NCI-H524 (cell line): ENCODE results near the gene RAVER1.
"Not testable (repeated sequence)": the region's sequence is repeated elsewhere in the genome, so short reads cannot be mapped to it uniquely, and the experiment has no call there.

Source experiments
- DNase-seq, 2 experiments: peaks; one replicate each; lab custom pipeline; 2025; lab: John Stamatoyannopoulos, UW

RAVER1 gene

GRCh38 chr19:10332965-10333757, at the start of gene RAVER1:
TSS of gene RAVER1 (minus strand) at chr19:10333529. CDS start at chr19:10333507, 22 bp downstream.
- peak; percentile 98 for DNase-seq

DNA sequence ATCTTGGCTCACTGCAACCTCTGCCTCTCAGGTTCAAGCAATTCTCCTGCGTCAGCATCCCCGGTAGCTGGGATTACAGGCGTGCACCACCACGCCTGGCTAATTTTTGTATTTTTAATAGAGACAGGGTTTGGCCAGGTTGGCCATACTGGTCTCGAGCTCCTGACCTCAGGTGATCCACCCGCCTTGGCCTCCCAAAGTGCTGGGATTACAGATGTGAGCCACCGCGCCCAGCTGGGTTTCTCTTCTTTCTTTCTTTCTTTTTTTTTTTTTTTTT, 49.8 kb upstream of the RAVER1 start:
- DNase-seq: not testable (repeated sequence)

DNA sequence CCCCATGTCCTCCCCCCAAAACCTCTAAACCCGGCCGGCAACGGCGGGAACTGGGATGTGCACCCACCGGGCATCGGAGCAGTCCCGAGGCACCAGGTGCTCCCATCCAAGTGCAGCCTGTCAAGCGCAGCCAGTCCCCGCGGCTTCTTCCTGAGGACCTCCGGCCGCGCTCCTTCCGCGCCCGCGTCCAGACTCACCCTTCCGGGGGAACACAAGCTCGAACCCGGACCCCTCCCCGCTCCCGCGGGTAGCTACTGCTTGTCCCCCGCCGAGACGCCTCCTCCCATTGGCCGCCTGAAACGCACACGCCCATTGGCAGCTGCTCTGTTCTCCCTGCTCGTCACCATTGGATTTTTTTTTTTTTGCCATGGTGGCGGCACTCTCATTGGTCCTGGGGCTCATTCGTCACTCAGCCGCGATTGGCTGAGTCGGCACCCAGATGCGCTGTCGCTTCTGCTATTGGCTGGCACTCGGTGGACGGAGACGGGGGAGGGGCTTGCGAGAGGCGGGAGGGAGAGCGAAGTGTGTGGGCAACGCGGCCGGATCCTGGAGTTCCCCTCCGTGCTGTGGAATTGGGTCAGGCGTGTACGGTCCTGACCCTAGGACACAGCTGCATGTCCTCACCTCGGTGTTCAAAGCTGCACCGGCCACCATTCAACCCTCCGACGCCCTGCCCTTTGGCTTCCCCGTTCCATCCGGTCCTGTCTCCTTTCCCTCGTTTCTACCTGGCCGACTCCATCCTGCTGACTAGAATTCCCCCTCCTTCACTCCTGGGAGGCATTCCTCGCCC, 47.2 kb upstream of the RAVER1 start, which contains the start of gene TYK2:
TSS of gene TYK2 (minus strand) at position 260 of the 790 bp plus-strand sequence. CDS start 2,166 bp downstream, outside the sequence.
- peak; percentile 99 to 100 for DNase-seq

- DNase-seq: no peak
These were observed 46.6 kb upstream of the RAVER1 start for GRCh38 chr19:10379880-10380312.

- no peak for DNase-seq
These were observed 44.8 kb upstream of the RAVER1 start for GRCh38 chr19:10378124-10378523.

DNA sequence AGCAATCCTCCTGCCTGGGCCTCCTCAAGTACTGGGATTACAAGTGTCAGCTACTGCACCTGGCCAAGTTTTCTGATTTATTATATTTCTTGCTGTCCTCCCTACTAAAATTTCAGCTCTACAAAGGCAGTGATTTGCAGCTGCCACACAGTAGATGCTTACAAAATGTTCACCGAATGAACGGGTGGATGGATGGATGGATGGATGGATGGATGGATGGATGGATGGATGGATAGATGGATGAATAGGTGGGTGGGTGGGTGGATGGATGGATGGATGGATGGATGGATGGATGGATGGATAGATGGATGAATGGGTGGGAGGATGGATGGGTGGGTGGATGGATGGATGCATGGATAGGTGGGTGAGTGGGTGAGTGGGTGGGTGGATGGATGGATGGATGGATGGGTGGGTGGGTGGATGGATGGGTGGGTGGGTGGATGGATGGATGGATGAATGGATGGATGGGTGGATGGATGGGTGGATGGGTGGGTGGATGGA, 43.9 kb upstream of the RAVER1 start:
- DNase-seq: not testable (repeated sequence)

GRCh38 chr19:10374931-10375330, 41.6 kb upstream of the RAVER1 start:
- DNase-seq: no peak

DNA sequence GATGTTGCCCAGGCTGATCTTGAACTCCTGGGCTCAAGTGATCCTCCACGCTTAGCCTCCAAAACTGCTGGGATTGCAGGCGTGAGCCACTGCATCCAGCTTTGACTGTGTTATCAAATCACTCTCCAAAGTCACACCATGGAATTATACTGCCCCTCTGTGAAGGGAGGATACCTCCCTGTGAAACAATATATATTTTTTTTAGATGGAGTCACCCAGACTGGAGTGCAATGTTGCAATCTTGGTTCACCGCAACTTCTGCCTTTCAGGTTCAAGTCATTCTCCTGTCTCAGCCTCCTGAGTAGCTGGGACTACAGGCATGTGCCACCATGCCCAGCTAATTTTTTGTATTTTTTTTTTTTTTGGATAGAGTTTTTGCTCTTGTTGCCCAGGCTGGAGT, 39.4 kb upstream of the RAVER1 start:
- DNase-seq: no peak

GRCh38 chr19:10368101-10368803, 34.9 kb upstream of the RAVER1 start:
- no peak for DNase-seq

GRCh38 chr19:10366950-10367512, 33.7 kb upstream of the RAVER1 start:
- not testable (repeated sequence) for DNase-seq

DNA sequence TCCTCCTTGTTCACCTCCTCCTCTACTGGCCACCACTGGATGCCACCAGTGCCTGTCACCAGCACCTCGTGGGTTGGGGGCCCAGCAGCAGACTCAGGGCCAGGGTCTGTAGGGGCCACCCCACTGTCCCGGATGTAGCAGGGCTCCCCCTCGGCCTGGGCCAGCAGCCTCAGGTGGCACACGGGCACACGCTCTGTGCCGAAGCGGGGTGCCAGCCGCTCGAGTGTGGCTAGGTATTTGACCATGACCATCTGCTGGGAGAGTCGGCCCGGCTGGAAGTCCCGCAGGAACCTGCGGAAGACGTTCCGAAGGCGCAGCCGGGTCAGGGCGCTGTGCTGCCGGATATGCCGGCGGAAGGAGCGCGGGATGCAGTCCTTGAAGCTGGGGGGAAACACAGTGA, 32.2 kb upstream of the RAVER1 start:
- no peak for DNase-seq

DNA sequence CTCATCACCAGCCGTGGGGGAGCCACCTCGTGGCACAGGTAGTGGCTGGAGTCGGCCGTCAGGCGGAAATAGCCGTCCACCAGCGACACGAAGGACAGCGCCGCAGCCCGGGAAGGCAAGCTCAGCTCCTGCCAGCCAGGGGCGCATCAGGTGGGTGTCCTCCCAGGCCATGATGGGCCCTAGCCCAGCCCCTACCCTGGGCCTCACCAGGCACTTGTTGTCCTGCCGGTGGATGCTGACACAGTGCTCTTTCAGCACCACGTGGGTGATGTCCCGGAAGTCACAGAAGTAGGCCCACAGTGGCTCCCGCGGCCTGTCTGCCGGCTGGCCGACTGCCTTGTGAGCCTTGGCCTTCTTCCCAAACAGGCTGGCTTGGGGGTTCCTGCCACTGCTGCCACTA, 31.3 kb upstream of the RAVER1 start:
- DNase-seq: no peak

- DNase-seq: no peak
These were observed 30.5 kb upstream of the RAVER1 start for GRCh38 chr19:10363789-10364281.

- DNase-seq: no peak
These were observed 28.9 kb upstream of the RAVER1 start for GRCh38 chr19:10362259-10362658.

DNA sequence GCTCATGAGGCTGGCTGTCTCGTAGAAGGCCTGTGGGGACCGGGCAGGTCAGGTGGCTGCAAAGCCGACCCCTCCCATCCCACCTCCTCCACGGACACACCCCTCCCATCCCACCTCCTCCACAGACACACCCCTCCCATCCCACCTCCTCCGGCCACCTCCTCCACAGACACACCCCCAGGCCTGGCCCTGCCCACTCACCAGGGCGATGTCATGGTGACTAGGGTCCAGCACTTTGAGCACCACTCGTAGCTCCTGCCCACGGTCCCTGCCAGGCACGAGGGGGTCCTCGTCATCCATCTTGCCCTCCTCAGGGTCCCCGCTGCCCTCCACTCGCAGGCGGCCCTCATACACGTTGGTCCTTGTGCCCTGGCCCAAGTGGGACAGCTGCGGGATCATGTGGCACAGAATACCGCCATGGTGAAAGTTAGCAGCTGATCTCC, 28.3 kb upstream of the RAVER1 start:
- DNase-seq: no peak

GRCh38 chr19:10356431-10356830, 23.1 kb upstream of the RAVER1 start:
- no peak for DNase-seq

- DNase-seq: no peak
These were observed 20.6 kb upstream of the RAVER1 start for GRCh38 chr19:10353793-10354391.

DNA sequence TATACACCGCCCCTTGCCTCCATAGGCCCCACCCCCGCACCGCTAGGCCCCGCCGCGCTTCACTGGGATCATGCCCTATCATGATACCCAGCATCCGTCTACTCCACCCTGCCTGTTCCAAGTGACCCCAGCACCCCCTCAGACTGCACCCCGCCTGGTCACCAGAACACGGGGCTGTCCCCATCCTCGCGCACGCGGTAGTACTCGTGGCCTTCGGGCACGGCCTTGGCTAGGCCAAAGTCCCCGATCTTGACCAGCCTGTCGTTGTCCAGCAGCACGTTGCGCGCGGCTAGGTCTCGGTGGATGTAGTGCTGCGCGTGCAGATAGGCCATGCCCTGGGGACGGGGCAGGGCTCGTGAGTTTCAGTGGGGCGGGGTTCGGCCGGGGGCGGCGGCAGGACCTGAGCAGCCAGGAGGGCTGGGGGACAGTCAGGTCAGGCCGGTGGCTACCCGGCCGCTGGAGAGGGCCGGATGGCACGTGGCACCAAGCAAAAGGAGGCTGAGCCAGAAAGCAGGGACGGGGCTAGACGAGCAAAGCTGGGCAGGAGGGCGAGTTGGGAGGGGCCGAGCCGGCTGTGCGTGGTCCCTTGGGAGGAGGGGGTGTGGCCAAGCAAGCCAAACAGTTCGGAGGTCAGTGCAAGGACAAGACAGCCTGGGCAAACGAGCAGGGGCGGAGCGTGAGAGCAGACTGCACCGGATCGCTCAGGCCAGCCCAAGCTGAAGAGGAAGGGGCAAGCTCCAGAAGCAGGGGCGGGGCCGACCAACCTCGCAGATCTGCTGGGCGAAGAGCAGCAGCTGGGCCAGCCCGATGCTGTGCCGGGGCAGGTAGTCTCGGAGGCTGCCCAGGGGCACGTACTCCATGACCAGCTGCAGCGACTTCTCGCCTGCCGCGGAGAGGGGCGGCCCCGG, 19.7 kb upstream of the RAVER1 start:
- no peak for DNase-seq

DNA sequence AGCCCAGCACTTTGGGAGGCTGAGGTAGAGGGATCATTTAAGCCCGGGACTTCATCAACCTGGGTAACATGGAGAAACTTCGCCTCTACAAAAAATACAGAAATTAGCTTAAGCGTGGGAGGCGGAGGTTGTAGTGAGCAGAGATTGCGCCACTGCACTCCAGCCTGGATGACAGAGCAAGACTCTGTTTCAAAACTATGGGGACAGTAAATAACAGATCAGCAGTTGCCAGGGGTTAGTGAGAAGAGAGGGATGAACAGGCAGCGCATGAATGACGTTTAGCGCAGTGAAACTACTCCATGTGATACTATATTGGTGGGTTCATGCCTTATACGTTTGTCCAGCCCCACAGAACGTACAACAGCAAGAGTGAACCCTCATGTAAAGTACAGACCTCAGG, 13.2 kb upstream of the RAVER1 start:
- no peak for DNase-seq

DNA sequence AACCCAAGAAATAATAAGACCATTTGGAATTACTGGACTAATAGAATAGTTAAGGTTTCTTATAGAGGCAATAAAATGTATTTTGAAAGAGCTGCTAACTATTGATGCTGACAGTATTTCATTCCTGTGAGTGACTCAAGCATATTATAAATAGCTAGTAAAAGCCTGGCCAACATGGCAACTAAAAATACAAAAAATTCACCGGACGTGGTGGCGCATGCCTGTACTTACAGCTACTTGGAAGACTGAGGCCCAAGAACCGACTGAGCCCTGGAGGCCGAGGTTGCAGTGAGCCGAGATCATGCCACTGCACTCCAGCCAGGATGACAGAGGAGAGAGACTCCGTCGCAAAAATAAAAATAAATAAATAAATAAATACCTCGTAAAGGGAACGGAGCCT, 11.5 kb upstream of the RAVER1 start:
- no peak for DNase-seq
